ENCODE data around the gene MIEF1. TPM values are rescaled to one million over a fixed set of nuclear protein-coding genes. Genes with fewer than 3 reads are reported as not detected.

The MIEF1 gene
- total RNA-seq, 4 donors from 2014 or later = 19.7 to 21.7 (median 20.9) TPM

- peaks cover 65 to 87% (median 85%) of the 10 kb centered on the region in 4 donors for H3K4me1 ChIP-seq
- peak overlapping the region; percentile 62 to 99 (median 99) for H3K27ac ChIP-seq (replicated peaks in 1 of 4)
- 58% methylated on average over 10 of the region's 10 CpGs for WGBS
- H3K36me3 ChIP-seq = peaks cover 22 to 76% (median 60%) of the 10 kb centered on the region in 4 donors
- H3K9me3 ChIP-seq = no peaks in the 10 kb centered on the region
- no peaks in the 10 kb centered on the region for H3K27me3 ChIP-seq
- TF ChIP-seq EP300 (IDR thresholded peaks at IDR 0.05) (no peak), POLR2A (IDR thresholded peaks at IDR 0.05; ENCODE audit: low read depth) (no peak), POLR2AphosphoS5 (IDR thresholded peaks at IDR 0.05) (no peak)
- TF ChIP-seq, protein P1, sequence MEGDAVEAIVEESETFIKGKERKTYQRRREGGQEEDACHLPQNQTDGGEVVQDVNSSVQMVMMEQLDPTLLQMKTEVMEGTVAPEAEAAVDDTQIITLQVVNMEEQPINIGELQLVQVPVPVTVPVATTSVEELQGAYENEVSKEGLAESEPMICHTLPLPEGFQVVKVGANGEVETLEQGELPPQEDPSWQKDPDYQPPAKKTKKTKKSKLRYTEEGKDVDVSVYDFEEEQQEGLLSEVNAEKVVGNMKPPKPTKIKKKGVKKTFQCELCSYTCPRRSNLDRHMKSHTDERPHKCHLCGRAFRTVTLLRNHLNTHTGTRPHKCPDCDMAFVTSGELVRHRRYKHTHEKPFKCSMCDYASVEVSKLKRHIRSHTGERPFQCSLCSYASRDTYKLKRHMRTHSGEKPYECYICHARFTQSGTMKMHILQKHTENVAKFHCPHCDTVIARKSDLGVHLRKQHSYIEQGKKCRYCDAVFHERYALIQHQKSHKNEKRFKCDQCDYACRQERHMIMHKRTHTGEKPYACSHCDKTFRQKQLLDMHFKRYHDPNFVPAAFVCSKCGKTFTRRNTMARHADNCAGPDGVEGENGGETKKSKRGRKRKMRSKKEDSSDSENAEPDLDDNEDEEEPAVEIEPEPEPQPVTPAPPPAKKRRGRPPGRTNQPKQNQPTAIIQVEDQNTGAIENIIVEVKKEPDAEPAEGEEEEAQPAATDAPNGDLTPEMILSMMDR (IDR thresholded peaks at IDR 0.05) = no peak
- H3K4me3 ChIP-seq = peak overlapping the region in 1 of 4 donors; percentile 93
- intact Hi-C loops (cut with DNase I) = loop anchor here (10.0 kb wide), 3 partner anchors 90 to 350 kb away; partner anchors contain the start of gene SYNGR1
- DNase-seq (ENCODE audit: extremely low spot score) = no peak
Observed at GRCh38 chr22:39524753-39525657, 22.9 kb downstream of the MIEF1 start.

DNA sequence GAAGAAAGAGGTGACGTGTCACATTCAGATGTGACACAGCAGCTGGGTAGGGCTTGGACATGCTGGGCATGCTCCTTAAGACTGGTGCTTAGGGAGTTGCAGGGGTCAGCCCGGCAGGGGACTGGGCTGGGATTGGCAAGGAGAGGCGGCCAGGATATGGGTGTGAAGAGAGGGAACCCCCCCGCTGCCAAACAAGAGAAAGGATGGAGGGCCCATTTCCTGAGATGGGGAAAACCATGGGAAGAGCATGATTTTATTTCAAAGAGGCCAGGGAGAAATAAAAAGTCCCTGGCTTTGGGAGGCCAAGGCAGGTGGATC, 23.5 kb downstream of the MIEF1 start:
- Histone ChIP-seq H3K4me1 (peaks cover 72 to 93% (median 91%) of the 10 kb centered on the region in 4 donors), H3K9me3 (no peaks in the 10 kb centered on the region), H3K4me3 (no peak overlapping the region), H3K36me3 (peaks cover 22 to 79% (median 66%) of the 10 kb centered on the region in 4 donors), H3K27ac (replicated peaks in 1 of 4) (peak overlapping the region; percentile 62 to 99 (median 99)), H3K27me3 (no peaks in the 10 kb centered on the region)
- TF ChIP-seq POLR2A (IDR thresholded peaks at IDR 0.05; ENCODE audit: low read depth) (no peak), POLR2AphosphoS5 (IDR thresholded peaks at IDR 0.05) (no peak), EP300 (IDR thresholded peaks at IDR 0.05) (no peak)
- TF ChIP-seq, protein P1 (IDR thresholded peaks at IDR 0.05) = no peak
- WGBS = 69% methylated on average over 4 of the region's 4 CpGs
- no peak for DNase-seq (ENCODE audit: extremely low spot score)
- intact Hi-C loops (cut with DNase I) = loop anchor here (10.0 kb wide), 3 partner anchors 91 to 351 kb away; partner anchors contain the start of gene SYNGR1

- H3K27ac ChIP-seq (replicated peaks in 1 of 4) = peak overlapping the region; percentile 65 to 99 (median 82)
- 50% methylated on average over 3 of the region's 4 CpGs for WGBS
- H3K4me1 ChIP-seq = peaks cover 80 to 100% (median 98%) of the 10 kb centered on the region in 4 donors
- H3K27me3 ChIP-seq = no peaks in the 10 kb centered on the region
- DNase-seq (ENCODE audit: extremely low spot score) = no peak
- TF ChIP-seq EP300 (IDR thresholded peaks at IDR 0.05) (no peak), POLR2A (IDR thresholded peaks at IDR 0.05; ENCODE audit: low read depth) (no peak), POLR2AphosphoS5 (IDR thresholded peaks at IDR 0.05) (no peak)
- TF ChIP-seq, protein P1 (IDR thresholded peaks at IDR 0.05) = no peak
- no peaks in the 10 kb centered on the region for H3K9me3 ChIP-seq
- intact Hi-C loops (cut with DNase I) = loop anchor here (10.0 kb wide), 3 partner anchors 92 to 352 kb away; partner anchors contain the start of gene SYNGR1
- H3K4me3 ChIP-seq = no peak overlapping the region
- H3K36me3 ChIP-seq = peaks cover 14 to 72% (median 60%) of the 10 kb centered on the region in 4 donors
Observed at GRCh38 chr22:39526736-39527171, 24.7 kb downstream of the MIEF1 start.

DNA sequence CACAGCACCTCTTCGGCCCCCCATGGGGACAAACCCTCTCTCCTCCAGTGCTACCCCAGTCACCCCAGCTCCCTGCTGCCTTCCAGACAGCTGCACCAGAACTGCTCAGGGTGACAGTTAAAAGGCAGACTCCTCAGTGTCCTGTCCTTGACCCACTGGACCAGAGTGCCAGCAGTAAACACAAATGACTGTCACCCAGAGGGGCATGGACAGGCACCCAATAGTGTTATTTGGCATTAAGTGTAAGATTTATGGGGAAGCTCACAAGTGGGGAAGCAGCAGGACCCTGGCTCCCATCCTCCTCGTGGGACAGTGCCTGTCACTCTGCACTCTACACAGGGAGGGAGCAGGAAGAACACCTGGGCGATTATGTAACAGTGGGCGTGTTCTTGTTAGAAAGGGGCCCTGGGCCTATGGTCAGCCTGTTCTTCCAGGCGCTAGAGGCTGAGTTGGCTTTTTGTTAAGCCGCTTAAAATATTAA, 25.4 kb downstream of the MIEF1 start:
- Histone ChIP-seq H3K36me3 (peaks cover 7 to 65% (median 52%) of the 10 kb centered on the region in 4 donors), H3K9me3 (no peaks in the 10 kb centered on the region), H3K27ac (replicated peaks in 1 of 4) (peak overlapping the region; percentile 65 to 99 (median 82)), H3K27me3 (no peaks in the 10 kb centered on the region), H3K4me1 (peaks cover 75 to 96% (median 94%) of the 10 kb centered on the region in 4 donors), H3K4me3 (no peak overlapping the region)
- intact Hi-C loops (cut with DNase I) = loop anchor here (10.0 kb wide), 3 partner anchors 93 to 353 kb away; partner anchors contain the start of gene SYNGR1
- WGBS = 54% methylated on average over 6 of the region's 6 CpGs
- TF ChIP-seq POLR2A (IDR thresholded peaks at IDR 0.05; ENCODE audit: low read depth) (no peak), EP300 (IDR thresholded peaks at IDR 0.05) (no peak), POLR2AphosphoS5 (IDR thresholded peaks at IDR 0.05) (no peak)
- TF ChIP-seq, protein P1 (IDR thresholded peaks at IDR 0.05) = no peak
- no peak for DNase-seq (ENCODE audit: extremely low spot score)

Measured in esophagus muscularis mucosa (tissue), 4 donors.